Suprapubic skin (tissue), 2 donors: ENCODE data around the gene LSP1.

Source experiments
- EP300 ChIP-seq: sonication (generic); formaldehyde crosslinking; IDR thresholded peaks from one replicate; pipeline ENCODE4 v1.6.1; 2017; ENCODE audit warnings: antibody characterized with exemption
- POLR2A ChIP-seq, 2 donors: fragments of 450-650 bp; IDR thresholded peaks; one replicate each; pipeline ENCODE4 v1.6.1; 2017; ENCODE audit warnings: antibody characterized with exemption in 2 of 2, mild to moderate bottlenecking in 2 of 2, moderate library complexity in 2 of 2

GRCh38 chr11:1834062-1834610, 18.7 kb upstream of the LSP1 start:
- TF ChIP-seq EP300 (no peak), POLR2A (IDR thresholded peaks at IDR 0.05) (no peak)
